SK-N-MC (cell line): ENCODE data around the gene NPAS1.

Source experiments
- DNase-seq: peaks from one replicate; pipeline ENCODE4 v3.0.0-alpha.2; 2011; ENCODE audit warnings: low read depth, low spot score
- H3K27ac ChIP-seq: fragments of 200-600 bp; sonication (generic); 2 replicates; pipeline ENCODE4 v1.5.1; 2016; ENCODE audit warnings: mixed run types
- H3K36me3 ChIP-seq: fragments of 200-600 bp; sonication (generic); 2 replicates; pipeline ENCODE4 v1.6.1; 2017; ENCODE audit warnings: antibody characterized with exemption, low read length, mixed read lengths; ENCODE audit not compliant: insufficient read depth
- H3K4me3 ChIP-seq: fragments of 200-600 bp; sonication (generic); 2 replicates; pipeline ENCODE4 v1.5.1; 2016
- H3K9ac ChIP-seq: fragments of 200-600 bp; sonication (generic); 2 replicates; pipeline ENCODE4 v1.8.0; 2017; ENCODE audit warnings: mixed run types, mixed read lengths; ENCODE audit not compliant: insufficient read length
- H3K9me3 ChIP-seq: fragments of 200-600 bp; sonication (generic); 2 replicates; pipeline ENCODE4 v1.6.1; 2017; ENCODE audit warnings: low read depth, mild to moderate bottlenecking, antibody characterized with exemption, low read length, moderate library complexity, mixed read lengths
- EZH2 ChIP-seq: fragments of 200-600 bp; sonication (generic); IDR thresholded peaks from one replicate; pipeline ENCODE4 v1.6.1; 2017; ENCODE audit warnings: antibody characterized with exemption
- FOXP2 ChIP-seq: optimal IDR thresholded peaks from 2 replicates; pipeline ENCODE3; 2011; ENCODE audit warnings: mild to moderate bottlenecking, moderate library complexity; ENCODE audit not compliant: insufficient read depth; ENCODE audit errors: extremely low read length, control extremely low read depth
- POLR2AphosphoS5 ChIP-seq: IDR thresholded peaks from 2 replicates; pipeline ENCODE4 v1.6.1; 2012; ENCODE audit warnings: mild to moderate bottlenecking, low read depth, low read length, borderline replicate concordance

Gene NPAS1, protein sequence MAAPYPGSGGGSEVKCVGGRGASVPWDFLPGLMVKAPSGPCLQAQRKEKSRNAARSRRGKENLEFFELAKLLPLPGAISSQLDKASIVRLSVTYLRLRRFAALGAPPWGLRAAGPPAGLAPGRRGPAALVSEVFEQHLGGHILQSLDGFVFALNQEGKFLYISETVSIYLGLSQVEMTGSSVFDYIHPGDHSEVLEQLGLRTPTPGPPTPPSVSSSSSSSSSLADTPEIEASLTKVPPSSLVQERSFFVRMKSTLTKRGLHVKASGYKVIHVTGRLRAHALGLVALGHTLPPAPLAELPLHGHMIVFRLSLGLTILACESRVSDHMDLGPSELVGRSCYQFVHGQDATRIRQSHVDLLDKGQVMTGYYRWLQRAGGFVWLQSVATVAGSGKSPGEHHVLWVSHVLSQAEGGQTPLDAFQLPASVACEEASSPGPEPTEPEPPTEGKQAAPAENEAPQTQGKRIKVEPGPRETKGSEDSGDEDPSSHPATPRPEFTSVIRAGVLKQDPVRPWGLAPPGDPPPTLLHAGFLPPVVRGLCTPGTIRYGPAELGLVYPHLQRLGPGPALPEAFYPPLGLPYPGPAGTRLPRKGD

DNA sequence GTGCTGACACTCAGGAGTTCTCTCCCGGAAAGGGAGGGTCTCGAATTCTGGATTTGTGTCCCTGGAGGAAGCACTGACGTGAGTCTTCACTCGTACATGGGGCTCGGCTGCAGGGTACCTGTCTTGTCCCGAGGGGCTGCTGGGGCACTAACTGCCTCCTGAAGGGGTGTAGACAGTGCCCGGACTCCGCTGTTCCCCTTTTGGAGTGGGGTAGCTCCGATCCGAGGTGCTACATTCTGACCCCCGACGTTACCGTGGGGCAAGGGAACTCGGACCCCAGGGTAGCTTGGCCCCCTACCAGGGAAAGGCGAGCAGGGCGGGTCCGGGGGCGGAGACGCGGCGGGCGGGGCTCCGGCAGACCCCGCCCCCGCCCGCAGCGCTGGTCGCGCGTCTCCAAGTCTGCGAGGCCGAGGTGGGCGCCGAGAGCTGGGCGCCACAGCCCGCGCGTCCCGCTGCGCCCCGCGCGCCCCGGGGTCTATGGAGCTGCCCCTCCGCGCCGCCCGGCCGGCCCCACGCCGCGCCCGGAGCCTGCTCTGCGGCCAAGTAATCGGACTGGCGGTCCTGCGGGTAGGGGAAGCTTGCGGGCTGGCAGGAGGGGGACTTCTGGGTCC, at the start of gene NPAS1:
Gene NPAS1 (plus strand): TSS at position 407 of the 611 bp plus-strand sequence. CDS start 1,211 bp downstream, outside the sequence.
- Histone ChIP-seq H3K27ac (no peak within 1 kb of the TSS), H3K4me3 (peak within 1 kb of the TSS; percentile 77), H3K9ac (peak within 1 kb of the TSS; percentile 48)

DNA sequence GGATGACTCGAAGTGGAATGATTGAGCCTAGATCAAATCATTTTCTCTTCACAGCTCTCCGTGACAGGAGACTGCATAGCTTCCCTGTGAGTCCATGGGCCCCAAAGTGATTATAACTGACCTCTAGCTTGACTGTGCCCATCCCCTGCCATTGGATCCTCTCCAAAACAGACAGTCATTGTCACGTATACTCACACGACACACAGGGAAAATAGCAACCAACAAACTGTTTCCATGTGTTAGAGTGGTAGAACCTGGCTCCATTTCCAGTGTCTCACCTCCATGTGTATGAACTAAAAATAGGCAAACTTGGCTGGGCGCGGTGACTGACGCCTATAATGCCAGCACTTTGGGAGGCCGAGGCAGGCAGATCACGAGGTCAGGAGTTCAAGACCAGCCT, 48.8 kb upstream of the NPAS1 start:
- no peak overlapping the region for H3K27ac ChIP-seq
- H3K9ac ChIP-seq, result no peak overlapping the region
- no peak for TF ChIP-seq FOXP2
- no peak for TF ChIP-seq EZH2
- TF ChIP-seq POLR2AphosphoS5, result no peak
- H3K36me3 ChIP-seq, result peaks cover 6% of the 10 kb centered on the region; the same call in 1 of the 2 replicates
- no peak overlapping the region for H3K4me3 ChIP-seq
- H3K9me3 ChIP-seq, result no peaks in the 10 kb centered on the region
- DNase-seq, result no peak

More for the DNA sequence above, at the start of gene NPAS1:
- H3K36me3 ChIP-seq, result no peaks in the 10 kb centered on the region
- H3K9me3 ChIP-seq, result no peaks in the 10 kb centered on the region
- TF ChIP-seq POLR2AphosphoS5 (no peak), EZH2 (no peak), FOXP2 (no peak)
- DNase-seq, result no peak

DNA sequence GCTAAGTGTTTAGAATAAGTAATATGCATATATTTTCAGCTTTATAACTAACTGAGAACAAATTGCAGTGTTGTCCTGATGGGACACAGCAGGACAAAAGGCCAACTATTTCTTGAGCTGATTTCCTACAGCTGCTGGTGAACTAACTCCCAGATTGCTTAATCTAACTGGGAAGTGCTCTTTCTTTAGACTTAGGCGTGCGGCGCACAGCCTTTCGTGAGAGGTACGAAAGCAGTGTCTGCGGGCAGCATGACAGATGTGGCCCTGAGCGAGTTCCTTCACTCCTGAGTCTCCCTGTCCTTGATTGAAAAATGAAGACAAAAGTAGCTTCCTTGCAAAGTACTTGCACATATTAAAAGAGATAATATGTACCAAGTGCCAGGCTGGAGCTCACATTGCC, 47.3 kb upstream of the NPAS1 start:
- no peak for TF ChIP-seq FOXP2
- TF ChIP-seq POLR2AphosphoS5, result no peak
- TF ChIP-seq EZH2, result no peak
- no peak overlapping the region for H3K9ac ChIP-seq
- no peak overlapping the region for H3K4me3 ChIP-seq
- no peaks in the 10 kb centered on the region for H3K9me3 ChIP-seq
- peak overlapping the region; percentile 12; the same call in 1 of the 2 replicates for H3K27ac ChIP-seq
- no peak for DNase-seq
- H3K36me3 ChIP-seq, result peaks cover 5% of the 10 kb centered on the region; the same call in 1 of the 2 replicates

DNA sequence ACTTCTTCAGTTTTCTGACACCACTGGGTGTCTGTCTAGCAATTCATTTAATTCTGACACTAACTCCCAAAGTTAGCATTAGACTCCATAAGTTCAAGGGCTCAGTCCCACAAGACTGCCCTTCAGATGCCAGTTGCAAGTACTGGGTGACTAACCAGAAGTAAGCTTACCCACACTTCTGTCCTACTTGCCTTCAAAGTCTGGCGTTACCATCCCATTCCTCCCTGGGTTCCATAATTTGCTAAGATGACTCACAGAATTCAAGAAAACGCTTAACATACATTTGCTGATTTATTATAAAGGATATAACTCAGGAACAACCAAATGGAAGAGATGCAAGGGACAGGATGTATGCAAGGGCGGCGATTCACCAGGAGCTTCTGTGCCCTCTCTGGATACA, 45.5 kb upstream of the NPAS1 start:
- Histone ChIP-seq H3K36me3 (peaks cover 5% of the 10 kb centered on the region; the same call in 1 of the 2 replicates), H3K9me3 (no peaks in the 10 kb centered on the region), H3K27ac (peak overlapping the region; percentile 93; the same call in 1 of the 2 replicates), H3K9ac (no peak overlapping the region), H3K4me3 (no peak overlapping the region)
- TF ChIP-seq POLR2AphosphoS5, result no peak
- TF ChIP-seq FOXP2, result no peak
- TF ChIP-seq EZH2, result no peak
- DNase-seq, result no peak

DNA sequence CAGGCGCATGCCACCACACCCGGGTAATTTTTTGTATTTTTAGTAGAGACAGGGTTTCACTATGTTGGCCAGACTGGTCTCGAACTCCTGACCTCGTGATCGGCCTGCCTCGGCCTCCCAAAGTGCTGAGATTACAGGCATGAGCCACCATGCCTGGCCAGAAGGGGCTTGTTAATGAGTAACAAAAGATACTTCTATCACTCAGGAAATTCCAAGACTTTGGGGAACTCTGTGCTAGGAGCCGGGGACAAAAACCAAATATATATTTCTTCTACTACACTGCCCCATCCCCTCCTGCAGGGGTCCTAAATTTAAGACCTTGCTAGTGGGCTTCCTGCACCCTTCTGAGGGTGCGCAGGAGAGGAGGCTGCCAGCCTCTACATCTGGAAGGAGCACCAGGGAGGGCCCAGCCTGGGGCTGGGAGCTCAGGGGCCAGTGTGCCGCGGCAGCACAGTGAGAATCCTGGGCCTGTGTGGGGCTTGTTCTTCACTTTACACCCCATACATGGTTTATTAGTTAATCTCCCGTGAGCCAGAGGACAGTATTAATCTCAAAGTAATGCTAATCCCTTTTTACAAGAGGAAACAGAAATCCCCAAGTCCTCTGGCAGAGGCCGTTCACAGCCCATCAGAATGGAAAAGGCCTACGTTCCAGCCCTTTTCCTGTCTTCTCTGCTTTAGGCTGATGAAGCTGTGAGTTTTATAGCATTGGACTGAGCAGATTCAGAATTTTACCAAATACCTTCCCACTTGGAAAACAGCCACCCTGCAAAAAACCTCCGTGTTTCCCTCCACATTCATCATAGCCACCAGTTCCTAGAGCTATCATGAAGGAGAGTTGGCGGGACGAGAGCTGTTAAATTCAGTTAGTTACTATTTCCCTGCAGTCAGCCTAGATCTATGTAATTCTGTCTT, 44.4 kb upstream of the NPAS1 start:
- DNase-seq, result no peak
- Histone ChIP-seq H3K36me3 (no peaks in the 10 kb centered on the region; the same call in 1 of the 2 replicates), H3K9ac (peak overlapping the region; percentile 43), H3K27ac (peak overlapping the region; percentile 93), H3K4me3 (peak overlapping the region; percentile 39), H3K9me3 (no peaks in the 10 kb centered on the region)
- TF ChIP-seq POLR2AphosphoS5 (no peak), EZH2 (no peak), FOXP2 (no peak)

DNA sequence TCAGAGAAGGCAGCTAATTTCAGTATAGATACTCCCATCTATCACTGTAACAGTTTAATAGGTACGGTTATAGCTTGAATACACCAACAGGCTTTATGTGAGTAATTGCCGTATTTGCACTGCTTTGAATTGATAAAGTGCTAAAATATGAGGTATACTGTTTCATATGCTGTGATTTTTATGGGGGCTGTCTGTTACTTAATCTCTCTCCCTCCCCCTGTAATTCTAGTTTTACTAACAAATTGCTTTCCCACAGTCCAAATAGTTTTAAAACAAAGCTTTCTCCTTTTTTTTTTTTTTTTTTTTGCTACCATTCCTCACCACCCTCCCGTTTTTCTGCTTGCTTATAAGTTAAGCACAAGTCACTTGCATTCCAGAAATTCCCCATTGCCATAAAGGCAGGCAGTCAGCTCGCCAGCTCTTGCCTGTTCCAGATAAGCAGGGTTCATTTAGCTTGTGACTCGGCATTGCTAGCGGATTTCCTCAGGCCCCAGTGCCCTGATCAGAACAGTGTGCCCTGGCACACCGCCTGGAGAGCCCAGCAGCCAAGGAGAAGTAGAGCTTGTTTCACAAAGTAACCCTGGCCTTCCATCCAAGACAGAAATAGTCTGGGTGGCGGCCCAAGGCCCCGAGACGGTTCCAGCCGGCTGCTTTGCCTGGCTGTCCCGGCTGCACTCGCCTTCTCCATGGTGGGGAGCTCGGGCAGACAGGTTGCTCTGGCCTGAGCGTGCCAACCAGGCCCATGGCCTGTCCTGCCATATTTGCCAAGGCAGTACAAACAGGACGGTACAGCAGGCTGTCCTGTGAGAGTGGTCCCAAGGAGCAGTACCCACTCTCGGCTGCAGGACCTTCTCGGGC, 43.5 kb upstream of the NPAS1 start:
- Histone ChIP-seq H3K9me3 (no peaks in the 10 kb centered on the region), H3K36me3 (no peaks in the 10 kb centered on the region), H3K27ac (peak overlapping the region; percentile 93), H3K4me3 (peak overlapping the region; percentile 39), H3K9ac (peak overlapping the region; percentile 43)
- DNase-seq, result no peak
- TF ChIP-seq FOXP2, result no peak
- no peak for TF ChIP-seq POLR2AphosphoS5
- TF ChIP-seq EZH2, result no peak

DNA sequence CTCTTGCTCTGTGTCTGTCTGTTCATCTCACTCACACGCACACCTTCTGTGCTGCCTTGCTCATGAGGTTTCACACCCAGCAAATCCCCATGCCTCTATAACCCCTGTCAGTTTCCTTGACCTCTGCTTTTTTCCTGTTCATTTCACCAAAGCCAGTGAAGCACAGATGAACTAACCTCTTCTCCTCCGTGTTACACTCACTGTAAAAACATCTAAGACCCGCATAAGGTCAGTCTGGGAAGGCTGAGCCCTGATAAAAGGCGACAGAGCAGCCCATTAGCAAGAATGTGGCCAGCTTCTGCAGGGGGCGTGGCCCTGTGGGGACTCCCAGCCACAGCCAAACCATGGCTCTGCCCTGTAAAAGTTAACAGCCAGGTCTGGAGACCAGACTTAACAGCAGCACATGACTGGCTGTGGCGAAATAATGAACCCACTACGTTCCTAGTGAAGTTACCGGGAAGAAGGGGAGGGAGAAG, 42.8 kb upstream of the NPAS1 start:
- Histone ChIP-seq H3K9me3 (no peaks in the 10 kb centered on the region), H3K9ac (no peak overlapping the region), H3K36me3 (no peaks in the 10 kb centered on the region), H3K4me3 (no peak overlapping the region), H3K27ac (peak overlapping the region; percentile 93)
- DNase-seq, result no peak
- no peak for TF ChIP-seq POLR2AphosphoS5
- no peak for TF ChIP-seq EZH2
- no peak for TF ChIP-seq FOXP2
